ENCODE results near the gene SEC22A. TPM values are rescaled to one million over a fixed set of nuclear protein-coding genes. Genes with fewer than 3 reads are reported as not detected.
"Not testable (repeated sequence)": the region's sequence is repeated elsewhere in the genome, so short reads cannot be mapped to it uniquely, and the experiment has no call there.

The SEC22A gene
- total RNA-seq, 3 donors from 2014 or later (not counting 1 experiment from before 2014, with no cell fraction given) = 16.4 to 21.2 (median 17.0) TPM

- Histone ChIP-seq H3K36me3 (ENCODE audit: control insufficient read depth, insufficient read depth, low read length) (peaks cover 17% of the 10 kb centered on the region), H3K4me3 (ENCODE audit: low read length) (no peak overlapping the region), H3K4me1 (ENCODE audit: control insufficient read depth, insufficient read depth, low read length) (no peaks in the 10 kb centered on the region), H3K9me3 (ENCODE audit: control insufficient read depth, insufficient read depth, low read length) (peaks cover 15% of the 10 kb centered on the region), H3K27me3 (ENCODE audit: control insufficient read depth, insufficient read depth, low read length) (no peaks in the 10 kb centered on the region), H3K27ac (ENCODE audit: low read length) (no peak overlapping the region)
- H3K27me3 Mint-ChIP-seq (ENCODE audit: low read depth in 2 of 2) = no peaks in the 10 kb centered on the region
- no peak overlapping the region for H3K4me3 Mint-ChIP-seq
- intact Hi-C loops (cut with micrococcal nuclease) = no loop called here
- no peak for ATAC-seq
- H3K4me1 Mint-ChIP-seq = peaks cover 8 to 22% of the 10 kb centered on the region in 2 donors
- peaks cover 38% of the 10 kb centered on the region for H3K36me3 Mint-ChIP-seq
- TF ChIP-seq, protein P1, sequence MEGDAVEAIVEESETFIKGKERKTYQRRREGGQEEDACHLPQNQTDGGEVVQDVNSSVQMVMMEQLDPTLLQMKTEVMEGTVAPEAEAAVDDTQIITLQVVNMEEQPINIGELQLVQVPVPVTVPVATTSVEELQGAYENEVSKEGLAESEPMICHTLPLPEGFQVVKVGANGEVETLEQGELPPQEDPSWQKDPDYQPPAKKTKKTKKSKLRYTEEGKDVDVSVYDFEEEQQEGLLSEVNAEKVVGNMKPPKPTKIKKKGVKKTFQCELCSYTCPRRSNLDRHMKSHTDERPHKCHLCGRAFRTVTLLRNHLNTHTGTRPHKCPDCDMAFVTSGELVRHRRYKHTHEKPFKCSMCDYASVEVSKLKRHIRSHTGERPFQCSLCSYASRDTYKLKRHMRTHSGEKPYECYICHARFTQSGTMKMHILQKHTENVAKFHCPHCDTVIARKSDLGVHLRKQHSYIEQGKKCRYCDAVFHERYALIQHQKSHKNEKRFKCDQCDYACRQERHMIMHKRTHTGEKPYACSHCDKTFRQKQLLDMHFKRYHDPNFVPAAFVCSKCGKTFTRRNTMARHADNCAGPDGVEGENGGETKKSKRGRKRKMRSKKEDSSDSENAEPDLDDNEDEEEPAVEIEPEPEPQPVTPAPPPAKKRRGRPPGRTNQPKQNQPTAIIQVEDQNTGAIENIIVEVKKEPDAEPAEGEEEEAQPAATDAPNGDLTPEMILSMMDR (IDR thresholded peaks at IDR 0.05) = no peak
- no peak for DNase-seq
- H3K27ac Mint-ChIP-seq = no peak overlapping the region
- peaks cover 2 to 7% of the 10 kb centered on the region in 2 donors for H3K9me3 Mint-ChIP-seq
Measured at GRCh38 chr3:123226549-123226948, 24.8 kb downstream of the SEC22A start.

DNA sequence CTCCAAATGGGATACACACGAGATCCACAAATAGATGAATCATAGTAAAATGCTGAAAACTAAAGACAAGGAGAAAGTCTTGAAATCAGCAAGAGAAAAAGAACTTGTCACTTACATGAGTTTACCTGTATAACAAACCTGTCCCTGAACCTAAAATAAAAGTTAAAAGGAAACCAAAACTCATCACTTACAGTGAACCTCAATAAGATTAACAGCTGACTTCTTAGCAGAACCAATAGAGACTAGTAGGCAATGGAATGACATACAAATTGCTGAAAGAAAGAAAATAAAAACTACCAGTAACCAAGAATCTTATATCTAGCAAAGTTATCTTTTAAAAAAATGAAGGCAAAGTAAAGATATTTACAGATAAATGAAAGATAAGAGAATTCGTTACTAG lies 27.4 kb downstream of the SEC22A start:
- peaks cover 20% of the 10 kb centered on the region for H3K36me3 ChIP-seq (ENCODE audit: control insufficient read depth, insufficient read depth, low read length)
- H3K4me3 ChIP-seq (ENCODE audit: low read length) = no peak overlapping the region
- H3K9me3 ChIP-seq (ENCODE audit: control insufficient read depth, insufficient read depth, low read length) = peaks cover 15% of the 10 kb centered on the region
- WGBS (ENCODE audit: insufficient coverage) = 100% methylated on average over 2 of the region's 2 CpGs
- Mint-ChIP-seq H3K9me3 (peaks cover 2 to 7% of the 10 kb centered on the region in 2 donors), H3K27ac (no peak overlapping the region), H3K36me3 (peaks cover 38% of the 10 kb centered on the region), H3K27me3 (ENCODE audit: low read depth in 2 of 2) (no peaks in the 10 kb centered on the region), H3K4me1 (peaks cover 0 to 13% of the 10 kb centered on the region in 2 donors), H3K4me3 (no peak overlapping the region)
- DNase-seq (no peak), ATAC-seq (no peak)
- intact Hi-C loops (cut with micrococcal nuclease) = no loop called here
- no peaks in the 10 kb centered on the region for H3K27me3 ChIP-seq (ENCODE audit: control insufficient read depth, insufficient read depth, low read length)
- no peaks in the 10 kb centered on the region for H3K4me1 ChIP-seq (ENCODE audit: control insufficient read depth, insufficient read depth, low read length)
- no peak overlapping the region for H3K27ac ChIP-seq (ENCODE audit: low read length)
- TF ChIP-seq, protein P1 (IDR thresholded peaks at IDR 0.05) = no peak

- no peak overlapping the region for H3K27ac Mint-ChIP-seq
- 100% methylated on average over 3 of the region's 3 CpGs for WGBS (ENCODE audit: insufficient coverage)
- TF ChIP-seq, protein P1 (IDR thresholded peaks at IDR 0.05) = no peak
- Histone ChIP-seq H3K27me3 (ENCODE audit: control insufficient read depth, insufficient read depth, low read length) (no peaks in the 10 kb centered on the region), H3K9me3 (ENCODE audit: control insufficient read depth, insufficient read depth, low read length) (no peaks in the 10 kb centered on the region), H3K27ac (ENCODE audit: low read length) (no peak overlapping the region), H3K4me3 (ENCODE audit: low read length) (no peak overlapping the region), H3K4me1 (ENCODE audit: control insufficient read depth, insufficient read depth, low read length) (no peaks in the 10 kb centered on the region), H3K36me3 (ENCODE audit: control insufficient read depth, insufficient read depth, low read length) (peaks cover 9% of the 10 kb centered on the region)
- H3K36me3 Mint-ChIP-seq = no peaks in the 10 kb centered on the region
- ATAC-seq (no peak), DNase-seq (no peak)
- intact Hi-C loops (cut with micrococcal nuclease) = no loop called here
- no peaks in the 10 kb centered on the region for H3K9me3 Mint-ChIP-seq
- H3K4me1 Mint-ChIP-seq = peaks cover 6 to 9% of the 10 kb centered on the region in 2 donors
- no peaks in the 10 kb centered on the region for H3K27me3 Mint-ChIP-seq (ENCODE audit: low read depth in 2 of 2)
- no peak overlapping the region for H3K4me3 Mint-ChIP-seq
Measured at GRCh38 chr3:123236902-123237301, 35.2 kb downstream of the SEC22A start.

DNA sequence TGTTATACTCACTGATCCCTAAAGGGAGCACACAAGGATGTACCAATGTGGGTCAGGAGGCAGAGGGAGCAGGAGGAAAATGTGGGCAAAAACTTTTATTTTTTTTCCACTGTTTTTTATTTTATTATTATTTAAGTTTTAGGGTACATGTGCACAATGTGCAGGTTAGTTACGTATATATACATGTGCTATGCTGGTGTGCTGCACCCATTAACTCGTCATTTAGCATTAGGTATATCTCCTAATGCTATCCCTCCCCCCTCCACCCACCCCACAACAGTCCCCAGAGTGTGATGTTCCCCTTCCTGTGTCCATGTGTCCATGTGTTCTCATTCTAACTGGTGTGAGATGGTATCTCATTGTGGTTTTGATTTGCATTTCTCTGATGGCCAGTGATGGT lies 37.4 kb downstream of the SEC22A start:
- intact Hi-C loops (cut with micrococcal nuclease); H3K4me3 Mint-ChIP-seq; H3K27me3 ChIP-seq (ENCODE audit: control insufficient read depth, insufficient read depth, low read length); H3K4me3 ChIP-seq (ENCODE audit: low read length); H3K27me3 Mint-ChIP-seq (ENCODE audit: low read depth in 2 of 2); DNase-seq; H3K27ac ChIP-seq (ENCODE audit: low read length); H3K4me1 ChIP-seq (ENCODE audit: control insufficient read depth, insufficient read depth, low read length); H3K36me3 ChIP-seq (ENCODE audit: control insufficient read depth, insufficient read depth, low read length); ATAC-seq; H3K27ac Mint-ChIP-seq; H3K36me3 Mint-ChIP-seq; H3K9me3 ChIP-seq (ENCODE audit: control insufficient read depth, insufficient read depth, low read length); H3K9me3 Mint-ChIP-seq: not testable (repeated sequence)
- no CpG with 5 or more reads among the region's 2 CpGs for WGBS (ENCODE audit: insufficient coverage)
- H3K4me1 Mint-ChIP-seq = peaks cover 9 to 16% of the 10 kb centered on the region in 2 donors
